GM12874 (cell line): ENCODE measurements around the gene AFG3L2.

Source experiments
- TF ChIP-seq, protein P1 (sequence below): IDR thresholded peaks from 2 replicates; pipeline ENCODE4 v1.5.1; 2011; ENCODE audit warnings: low read depth, mild to moderate bottlenecking, control low read depth, low read length, moderate library complexity; ENCODE audit not compliant: insufficient read depth

The AFG3L2 gene

DNA sequence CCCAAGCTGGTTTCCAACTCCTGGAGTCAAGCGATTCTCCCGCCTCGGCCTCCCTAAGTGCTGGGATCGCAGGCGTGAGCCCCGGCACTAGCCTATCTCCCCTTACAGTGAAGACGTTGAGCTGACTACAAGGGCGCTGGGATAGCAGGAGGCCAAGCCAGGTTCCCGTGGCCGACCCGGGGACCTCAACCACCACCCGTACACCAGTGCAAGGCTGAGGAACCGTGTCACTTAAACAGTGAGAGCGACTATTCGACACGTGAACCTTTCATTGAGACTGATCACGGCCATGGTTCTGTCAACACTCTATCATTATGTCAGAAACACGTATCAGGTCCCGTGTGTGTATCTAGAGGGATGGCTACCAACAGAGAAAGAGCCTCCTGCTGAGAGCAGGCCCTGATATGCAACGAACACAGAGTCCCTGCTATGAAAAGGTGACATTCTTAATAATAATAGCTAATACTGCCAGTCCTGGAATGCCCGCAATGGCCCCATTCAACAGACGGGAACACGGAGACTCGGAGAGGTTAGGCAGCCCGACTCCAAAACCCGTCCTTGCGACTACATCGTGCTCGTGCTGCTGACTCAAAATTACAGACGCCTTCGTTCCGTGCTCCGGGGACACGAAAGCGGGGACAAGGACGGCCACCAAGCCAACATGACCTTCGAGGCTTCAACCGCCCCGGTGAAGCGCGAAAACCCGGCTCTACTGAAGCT lies 833 bp downstream of the AFG3L2 start:
- TF ChIP-seq, protein P1, sequence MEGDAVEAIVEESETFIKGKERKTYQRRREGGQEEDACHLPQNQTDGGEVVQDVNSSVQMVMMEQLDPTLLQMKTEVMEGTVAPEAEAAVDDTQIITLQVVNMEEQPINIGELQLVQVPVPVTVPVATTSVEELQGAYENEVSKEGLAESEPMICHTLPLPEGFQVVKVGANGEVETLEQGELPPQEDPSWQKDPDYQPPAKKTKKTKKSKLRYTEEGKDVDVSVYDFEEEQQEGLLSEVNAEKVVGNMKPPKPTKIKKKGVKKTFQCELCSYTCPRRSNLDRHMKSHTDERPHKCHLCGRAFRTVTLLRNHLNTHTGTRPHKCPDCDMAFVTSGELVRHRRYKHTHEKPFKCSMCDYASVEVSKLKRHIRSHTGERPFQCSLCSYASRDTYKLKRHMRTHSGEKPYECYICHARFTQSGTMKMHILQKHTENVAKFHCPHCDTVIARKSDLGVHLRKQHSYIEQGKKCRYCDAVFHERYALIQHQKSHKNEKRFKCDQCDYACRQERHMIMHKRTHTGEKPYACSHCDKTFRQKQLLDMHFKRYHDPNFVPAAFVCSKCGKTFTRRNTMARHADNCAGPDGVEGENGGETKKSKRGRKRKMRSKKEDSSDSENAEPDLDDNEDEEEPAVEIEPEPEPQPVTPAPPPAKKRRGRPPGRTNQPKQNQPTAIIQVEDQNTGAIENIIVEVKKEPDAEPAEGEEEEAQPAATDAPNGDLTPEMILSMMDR = no peak

DNA sequence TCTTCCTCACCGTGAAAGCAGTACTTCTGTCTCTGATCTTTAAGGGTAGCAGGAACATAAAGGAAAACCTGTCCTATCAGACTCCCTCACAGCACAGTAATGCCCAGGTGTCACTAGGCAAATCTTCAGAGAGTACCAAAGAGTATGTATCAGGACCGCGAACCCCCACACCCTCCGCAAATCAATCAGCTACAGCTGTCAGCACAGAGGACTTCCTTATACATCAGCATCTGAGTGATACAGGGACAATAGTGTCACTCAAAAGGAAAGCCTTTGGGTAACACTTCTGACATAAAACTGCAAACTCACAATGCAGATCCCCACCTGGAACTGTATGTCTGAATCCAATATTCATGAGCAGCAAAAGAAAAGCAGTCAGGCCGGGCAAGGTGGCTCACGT lies 2.6 kb downstream of the AFG3L2 start:
- TF ChIP-seq, protein P1 = no peak

DNA sequence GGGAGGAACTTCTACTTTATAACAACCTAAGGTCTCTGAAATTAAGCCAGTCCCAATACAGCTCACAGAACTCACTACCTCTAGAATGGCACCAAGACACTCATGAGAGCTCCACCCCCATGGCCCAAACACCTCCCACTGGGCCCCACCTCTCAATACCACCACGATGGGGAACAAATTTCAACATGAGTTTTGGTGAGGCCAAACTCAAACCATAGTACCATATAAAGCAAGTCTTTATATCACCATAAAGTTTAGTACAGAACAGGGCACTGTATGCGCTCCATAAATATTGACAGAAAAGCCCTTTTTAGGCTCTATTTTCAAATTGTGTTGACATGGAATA lies 3.3 kb downstream of the AFG3L2 start:
- TF ChIP-seq, protein P1 = no peak

DNA sequence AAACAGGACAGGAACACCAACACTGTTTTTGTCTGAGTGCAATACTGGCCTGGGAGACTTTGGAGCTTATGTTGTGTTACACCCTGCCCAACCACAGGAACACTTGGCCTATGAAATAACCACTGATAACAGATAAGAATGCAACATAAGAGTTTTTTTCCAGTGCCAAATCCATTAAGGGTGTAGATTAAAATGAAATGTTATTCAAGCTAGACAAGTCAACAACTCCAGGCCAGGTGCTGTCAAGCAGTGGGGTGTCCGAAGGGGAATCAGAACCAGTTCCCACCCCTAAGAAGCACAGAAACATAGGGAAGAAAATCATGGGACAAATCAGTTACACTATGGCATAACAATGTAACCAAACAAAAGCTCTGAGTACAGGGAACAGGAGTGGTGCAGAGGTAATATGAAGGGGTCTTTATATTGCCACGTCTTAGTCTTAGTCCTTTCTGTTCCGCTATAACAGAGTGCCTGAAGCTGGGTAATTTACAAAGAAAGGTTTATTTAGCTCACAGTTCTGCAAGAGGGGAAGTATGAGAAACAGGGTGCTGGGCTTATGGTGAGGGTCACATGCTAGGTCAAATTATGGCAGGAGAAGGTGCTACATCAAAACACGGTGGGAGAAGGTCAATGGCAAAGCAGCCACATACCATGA lies 3.8 kb downstream of the AFG3L2 start:
- TF ChIP-seq, protein P1 = no peak

DNA sequence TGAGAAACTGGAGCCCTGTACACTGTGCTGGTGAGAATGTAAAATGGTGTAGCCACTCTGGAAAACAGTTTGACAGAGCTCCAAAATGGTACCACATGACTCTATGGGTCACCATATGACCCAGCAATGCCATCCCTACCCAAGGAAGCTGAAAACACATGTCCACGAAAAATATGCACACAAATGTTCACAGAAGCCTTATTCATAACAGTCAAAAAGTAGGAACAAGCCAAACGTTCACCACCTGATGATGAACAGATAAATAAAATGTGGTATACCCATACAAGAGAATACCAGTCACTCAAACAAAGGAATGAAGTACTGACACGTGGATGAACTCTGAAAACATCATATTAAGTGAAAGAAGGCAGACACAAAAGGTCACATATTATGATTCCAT lies 4.6 kb downstream of the AFG3L2 start:
- TF ChIP-seq, protein P1 = no peak

DNA sequence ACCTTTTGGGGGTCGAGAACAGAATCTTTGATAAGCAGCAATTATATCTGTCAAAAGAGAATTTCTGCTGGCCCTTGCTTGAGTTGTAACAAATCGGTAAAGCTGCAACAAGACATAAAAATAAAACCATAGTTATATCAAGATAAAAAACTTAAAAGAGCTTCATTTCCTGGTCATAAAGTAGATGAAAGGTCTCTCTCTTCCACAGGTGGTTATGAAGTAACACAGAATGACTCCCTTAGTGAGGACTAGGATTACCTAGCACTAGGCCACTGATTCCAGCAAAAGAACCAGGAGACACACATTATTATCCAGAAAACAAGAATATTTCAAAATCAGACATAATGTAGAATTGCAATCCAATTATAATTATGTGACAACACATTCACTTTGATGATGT lies 5.4 kb downstream of the AFG3L2 start:
- TF ChIP-seq, protein P1 = no peak

DNA sequence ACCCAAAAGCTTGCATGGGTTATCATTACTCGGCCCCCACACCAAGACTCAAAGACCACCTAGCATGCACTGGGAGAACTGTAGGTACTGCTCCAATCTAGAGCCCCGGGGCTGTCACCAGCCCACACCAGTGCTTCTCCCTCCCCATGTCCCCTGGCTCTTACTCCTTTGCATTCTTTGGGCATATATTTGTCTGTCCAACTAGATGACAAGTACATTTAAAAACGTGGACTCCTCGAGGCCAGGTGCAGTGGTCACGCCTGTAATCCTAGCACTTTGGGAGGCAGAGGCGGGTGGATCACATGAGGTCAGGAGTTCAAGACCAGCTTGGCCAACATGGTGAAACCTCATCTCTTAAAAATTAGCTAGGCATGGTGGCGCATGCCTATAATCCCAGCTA lies 7.8 kb downstream of the AFG3L2 start:
- TF ChIP-seq, protein P1 = no peak
